NT2/D1 (cell line): Measurements from ENCODE around the gene RNF214.

Experiments
- SUZ12 ChIP-seq: IDR thresholded peaks from 2 replicates; pipeline ENCODE4 v1.6.1; 2011; ENCODE audit not compliant: insufficient read length, insufficient read depth; ENCODE audit errors: extremely low read depth
- YY1 ChIP-seq: IDR thresholded peaks from 2 replicates; pipeline ENCODE4 v1.6.1; 2011; ENCODE audit not compliant: insufficient read length, insufficient read depth
- ZNF274 ChIP-seq: IDR thresholded peaks from 2 replicates; pipeline ENCODE4 v1.6.1; 2011; ENCODE audit warnings: mild to moderate bottlenecking, low read depth, low read length

- TF ChIP-seq SUZ12 (no peak), YY1 (no peak), ZNF274 (no peak)
Observed at GRCh38 chr11:117199053-117199915, 33.2 kb upstream of the RNF214 start, which contains the start of gene TAGLN.
